ENCODE data around the gene DDX19B.

- TF ChIP-seq EP300 (IDR thresholded peaks at IDR 0.05; ENCODE audit: borderline replicate concordance) (no peak), TAF1 (IDR thresholded peaks at IDR 0.05; ENCODE audit: low read depth) (no peak), EGR1 (IDR thresholded peaks at IDR 0.05) (no peak), REST (IDR thresholded peaks at IDR 0.05; ENCODE audit: low read depth) (no peak), CEBPB (IDR thresholded peaks at IDR 0.05) (no peak), CREB1 (IDR thresholded peaks at IDR 0.05; ENCODE audit: low read depth) (no peak), FOXM1 (IDR thresholded peaks at IDR 0.05; ENCODE audit: borderline replicate concordance, low read depth) (no peak), USF1 (IDR thresholded peaks at IDR 0.05) (no peak), RAD21 (IDR thresholded peaks at IDR 0.05; ENCODE audit: low read depth) (no peak)
These were observed 40.9 kb upstream of the DDX19B start for GRCh38 chr16:70258065-70258464.
